HUDEP-2 (cell line): ENCODE results near the gene INTS7.

ENCODE experiments used
- DNase-seq, 76 experiments: peaks; one replicate each; lab custom pipeline; 2025; ENCODE audit not compliant: unreplicated experiment in 76 of 76; lab: John Stamatoyannopoulos, UW

The INTS7 gene

GRCh38 chr1:212035123-212035834, at the start of gene INTS7, which contains the start of gene DTL:
Gene INTS7, minus strand, starts transcription at chr1:212035557. Its CDS starts 120 bp downstream, at chr1:212035437.
Gene DTL, plus strand, starts transcription at chr1:212035748. Its CDS starts 143 bp downstream, at chr1:212035891.
- peak; percentile 25 to 99 (median 97) for DNase-seq

GRCh38 chr1:212082765-212083406, 47.5 kb upstream of the INTS7 start:
- no peak for DNase-seq

- no peak for DNase-seq
These were observed 43.5 kb upstream of the INTS7 start for GRCh38 chr1:212078826-212079225.

GRCh38 chr1:212077028-212077427, 41.7 kb upstream of the INTS7 start:
- DNase-seq, result peak in 1 of 76 experiments; percentile 11

GRCh38 chr1:212074856-212075255, 39.5 kb upstream of the INTS7 start:
- no peak for DNase-seq

GRCh38 chr1:212074313-212074712, 39.0 kb upstream of the INTS7 start:
- DNase-seq, result no peak

GRCh38 chr1:212073490-212073889, 38.1 kb upstream of the INTS7 start:
- DNase-seq, result no peak

- DNase-seq, result no peak
These were observed 36.7 kb upstream of the INTS7 start for GRCh38 chr1:212072047-212072446.

- DNase-seq, result peak in 10 of 76 experiments; percentile 1 to 33 (median 5)
These were observed 35.5 kb upstream of the INTS7 start for GRCh38 chr1:212070720-212071302.

GRCh38 chr1:212067787-212068186, 32.4 kb upstream of the INTS7 start:
- DNase-seq, result no peak

GRCh38 chr1:212062832-212063438, 27.6 kb upstream of the INTS7 start:
- DNase-seq, result peak in 11 of 76 experiments; percentile 4 to 29 (median 18)

GRCh38 chr1:212060632-212061472, 25.5 kb upstream of the INTS7 start:
- no peak for DNase-seq

- DNase-seq, result no peak
These were observed 20.0 kb upstream of the INTS7 start for GRCh38 chr1:212055333-212055732.

- no peak for DNase-seq
These were observed 18.6 kb upstream of the INTS7 start for GRCh38 chr1:212053993-212054392.

- DNase-seq, result no peak
These were observed 10.6 kb upstream of the INTS7 start for GRCh38 chr1:212045981-212046380.

GRCh38 chr1:212044851-212045250, 9.5 kb upstream of the INTS7 start:
- DNase-seq, result no peak

GRCh38 chr1:212042436-212042835, 7.1 kb upstream of the INTS7 start:
- no peak for DNase-seq

- no peak for DNase-seq
These were observed 5.5 kb upstream of the INTS7 start for GRCh38 chr1:212040629-212041412.

GRCh38 chr1:212039622-212040021, 4.3 kb upstream of the INTS7 start:
- DNase-seq, result no peak

GRCh38 chr1:212037900-212038299, 2.5 kb upstream of the INTS7 start:
- no peak for DNase-seq
